Activated effector memory CD4-positive, alpha-beta T cell treated with anti-CD3 and anti-CD28 coated beads, Interleukin-2, amount 50 U/mL, for 16 hours (primary cell): ENCODE results near the gene GHRH.

Experiments
- DNase-seq: peaks from one replicate; pipeline ENCODE4 v3.0.0-alpha.2; 2020

The GHRH gene

GRCh38 chr20:37202267-37202943, 59.2 kb downstream of the GHRH start:
- no peak for DNase-seq

GRCh38 chr20:37201827-37202162, 59.8 kb downstream of the GHRH start:
- DNase-seq: no peak
